ENCODE results near the gene CDC14A. TPM values are rescaled to one million over a fixed set of nuclear protein-coding genes. Genes with fewer than 3 reads are reported as not detected.

Gene CDC14A
- polyA plus RNA-seq, 1 donor from 2014 or later = 2.7 TPM

GRCh38 chr1:100528871-100529270 lies 176.6 kb downstream of the CDC14A start:
- no peaks in the 10 kb centered on the region for H3K36me3 ChIP-seq (ENCODE audit: insufficient read depth, low read length)
- H3K9me2 ChIP-seq (ENCODE audit: insufficient read depth, low read length) = no peaks in the 10 kb centered on the region
- H3K4me2 ChIP-seq (ENCODE audit: low read length) = no peak overlapping the region
- no peak overlapping the region for H3K4me3 ChIP-seq (ENCODE audit: low read length)
- no peak overlapping the region for H2AFZ ChIP-seq (ENCODE audit: low read depth, low read length)
- TF ChIP-seq EP300 (conservative IDR thresholded peaks at IDR 0.05; ENCODE audit: poor library complexity, severe bottlenecking) (no peak), MXI1 (conservative IDR thresholded peaks at IDR 0.05; ENCODE audit: poor library complexity, severe bottlenecking) (no peak), POLR2AphosphoS5 (IDR thresholded peaks at IDR 0.05) (no peak), EZH2 (IDR thresholded peaks at IDR 0.05; ENCODE audit: borderline replicate concordance, insufficient read depth, low read length, poor library complexity, severe bottlenecking) (no peak), RAD21 (conservative IDR thresholded peaks at IDR 0.05) (no peak), SMC3 (conservative IDR thresholded peaks at IDR 0.05; ENCODE audit: poor library complexity) (no peak), CTCF (IDR thresholded peaks at IDR 0.05; ENCODE audit: poor library complexity, severe bottlenecking) (no peak), REST (IDR thresholded peaks at IDR 0.05; ENCODE audit: borderline replicate concordance) (no peak), TAF1 (IDR thresholded peaks at IDR 0.05; ENCODE audit: low read depth) (no peak)
- H3K27ac ChIP-seq (ENCODE audit: low read length) = no peak overlapping the region
- no peaks in the 10 kb centered on the region for H3K9me3 ChIP-seq (ENCODE audit: low read length)
- H3F3A ChIP-seq (ENCODE audit: insufficient read depth, low read length, poor library complexity, severe bottlenecking) = no peaks in the 10 kb centered on the region
- no peaks in the 10 kb centered on the region for H4K20me1 ChIP-seq (ENCODE audit: insufficient read depth)
- H3K27me3 ChIP-seq (ENCODE audit: insufficient read depth, low read depth, low read length) = no peaks in the 10 kb centered on the region
- H3K9ac ChIP-seq (ENCODE audit: low read length) = no peak overlapping the region
- H3K79me2 ChIP-seq (replicated peaks; ENCODE audit: insufficient read depth, low read length) = no peaks in the 10 kb centered on the region

GRCh38 chr1:100530141-100530540 lies 177.8 kb downstream of the CDC14A start:
- no peaks in the 10 kb centered on the region for H3F3A ChIP-seq (ENCODE audit: insufficient read depth, low read length, poor library complexity, severe bottlenecking)
- H3K4me2 ChIP-seq (ENCODE audit: low read length) = no peak overlapping the region
- H3K79me2 ChIP-seq (replicated peaks; ENCODE audit: insufficient read depth, low read length) = no peaks in the 10 kb centered on the region
- H3K9me3 ChIP-seq (ENCODE audit: low read length) = no peaks in the 10 kb centered on the region
- H4K20me1 ChIP-seq (ENCODE audit: insufficient read depth) = no peaks in the 10 kb centered on the region
- no peak overlapping the region for H2AFZ ChIP-seq (ENCODE audit: low read depth, low read length)
- H3K9ac ChIP-seq (ENCODE audit: low read length) = no peak overlapping the region
- no peaks in the 10 kb centered on the region for H3K27me3 ChIP-seq (ENCODE audit: insufficient read depth, low read depth, low read length)
- no peaks in the 10 kb centered on the region for H3K36me3 ChIP-seq (ENCODE audit: insufficient read depth, low read length)
- no peak overlapping the region for H3K27ac ChIP-seq (ENCODE audit: low read length)
- TF ChIP-seq REST (IDR thresholded peaks at IDR 0.05; ENCODE audit: borderline replicate concordance) (no peak), EP300 (conservative IDR thresholded peaks at IDR 0.05; ENCODE audit: poor library complexity, severe bottlenecking) (no peak), TAF1 (IDR thresholded peaks at IDR 0.05; ENCODE audit: low read depth) (no peak), RAD21 (conservative IDR thresholded peaks at IDR 0.05) (no peak), EZH2 (IDR thresholded peaks at IDR 0.05; ENCODE audit: borderline replicate concordance, insufficient read depth, low read length, poor library complexity, severe bottlenecking) (no peak), POLR2AphosphoS5 (IDR thresholded peaks at IDR 0.05) (no peak), SMC3 (conservative IDR thresholded peaks at IDR 0.05; ENCODE audit: poor library complexity) (no peak), CTCF (IDR thresholded peaks at IDR 0.05; ENCODE audit: poor library complexity, severe bottlenecking) (no peak), MXI1 (conservative IDR thresholded peaks at IDR 0.05; ENCODE audit: poor library complexity, severe bottlenecking) (no peak)
- no peak overlapping the region for H3K4me3 ChIP-seq (ENCODE audit: low read length)
- H3K9me2 ChIP-seq (ENCODE audit: insufficient read depth, low read length) = no peaks in the 10 kb centered on the region
